Spleen (tissue), 11 donors: ENCODE data around the gene SPTBN2. TPM values are rescaled to one million over a fixed set of nuclear protein-coding genes. Genes with fewer than 3 reads are reported as not detected.

Source experiments
- DNase-seq: peaks from one replicate; pipeline ENCODE4 v3.0.0-alpha.2; 2020
- H3K27ac ChIP-seq, 8 donors: fragments of 200-600 bp; sonication (generic) in 7 of 8; 1 replicate in 4 of 8; 2 replicates in 4 of 8; pipeline versions ENCODE4 v1.5.0 to v1.8.0; 2016 to 2021; ENCODE audit warnings: inconsistent platforms in 4 of 8, mild to moderate bottlenecking in 4 of 8, moderate library complexity in 1 of 8
- H3K27me3 ChIP-seq, 7 donors: fragments of 200-600 bp; sonication (generic) in 6 of 7; replicated peaks in 1 of 7; 1 replicate in 4 of 7; 2 replicates in 3 of 7; pipeline versions ENCODE4 v1.5.0 to v1.8.0; 2016 to 2021; ENCODE audit warnings: inconsistent platforms in 3 of 7, mild to moderate bottlenecking in 1 of 7
- H3K36me3 ChIP-seq, 6 donors: fragments of 200-600 bp; sonication (generic) in 5 of 6; 1 replicate in 4 of 6; 2 replicates in 2 of 6; pipeline versions ENCODE4 v1.5.0 to v1.8.0; 2016 to 2021; ENCODE audit warnings: inconsistent platforms in 2 of 6
- H3K4me1 ChIP-seq, 6 donors: fragments of 200-600 bp; sonication (generic) in 5 of 6; 1 replicate in 3 of 6; 2 replicates in 3 of 6; pipeline versions ENCODE4 v1.5.0 to v1.8.0; 2016 to 2021; ENCODE audit warnings: inconsistent platforms in 3 of 6
- H3K4me3 ChIP-seq, 8 donors: fragments of 200-600 bp; sonication (generic) in 7 of 8; 1 replicate in 4 of 8; 2 replicates in 4 of 8; pipeline versions ENCODE4 v1.5.0 to v1.8.0; 2016 to 2021; ENCODE audit warnings: inconsistent platforms in 4 of 8, mild to moderate bottlenecking in 4 of 8, moderate library complexity in 2 of 8
- H3K9me3 ChIP-seq, 8 donors: fragments of 200-600 bp; sonication (generic) in 7 of 8; 1 replicate in 4 of 8; 2 replicates in 4 of 8; pipeline versions ENCODE4 v1.5.0 to v1.8.0; 2016 to 2021; ENCODE audit warnings: inconsistent platforms in 4 of 8
- POLR2A ChIP-seq, 3 donors: fragments of 450-650 bp; IDR thresholded peaks; one replicate each; pipeline ENCODE4 v1.5.1; 2017; ENCODE audit warnings: antibody characterized with exemption in 3 of 3, mild to moderate bottlenecking in 1 of 3
- POLR2AphosphoS5 ChIP-seq, 3 donors: sonication (generic); formaldehyde crosslinking; IDR thresholded peaks; one replicate each; pipeline ENCODE4 v1.5.1; 2017; ENCODE audit warnings: antibody characterized with exemption in 3 of 3
- WGBS, 5 donors: extraction: QIAGEN DNeasy Blood & Tissue Kit in 3 of 5; methylation state at CpG; one replicate each; pipeline versions ENCODE4 v1.1.5 to v1.1.7; 2013 to 2018; 5-methylcytosine and 5-hydroxymethylcytosine counted together
- intact Hi-C: fragments of 100-400 bp; cut with DNase I; formaldehyde crosslinking; loops from one replicate; pipeline ENCODE4 v1.15.0; 2023; ENCODE audit warnings: low total_unique reads
- polyA plus RNA-seq, 3 donors: library from polyadenylated mRNA; stranded (reverse); fragments of 200-250 nt; gene quantifications; one replicate each; pipeline ENCODE4 v1.2.1, GENCODE V29; 2013
- total RNA-seq, 7 donors: library from RNA; depleted of rRNA in 3 of 7; stranded (reverse); fragments of >200 nt in 3 of 7; fragmentation: NEBNext Ultra II Directional in 4 of 7; extraction: Animal tissue kit (Norgen Biotek cat#: 25700) in 4 of 7; gene quantifications; one replicate each; pipeline versions ENCODE4 v1.1.0 to v1.2.1, GENCODE V29; 2016 to 2021
- TF ChIP-seq, protein P1 (sequence below), 11 experiments: fragments of 200-600 bp in 7 of 11; fragments of 450-650 bp in 4 of 11; sonication (generic) in 4 of 11; IDR thresholded peaks in 8 of 11; conservative IDR thresholded peaks in 3 of 11; 1 replicate in 7 of 11; 2 replicates in 4 of 11; pipeline versions ENCODE4 v1.4.0 to v1.8.0; 2016 to 2021; ENCODE audit warnings: antibody characterized with exemption in 11 of 11, inconsistent platforms in 4 of 11, mild to moderate bottlenecking in 1 of 11
- donor health status: healthy with polysubstance abuse.
- donor health status: DM: no; HTN: no; CAD: no; lungs with moderate emphysema.
- donor health status: DM: no; HTN: no; CAD: no.
- donor health status: Bipolar disorder and iron deficiency.
- donor health status: healthy.
- donor health status: DM: no; HTN: no; CAD: no.
- donor health status: DM: yes; HTN: yes; CAD: no.

Gene SPTBN2
- total and polyA plus RNA-seq, 10 donors: 0.61 to 5.1 (median 3.7) TPM

DNA sequence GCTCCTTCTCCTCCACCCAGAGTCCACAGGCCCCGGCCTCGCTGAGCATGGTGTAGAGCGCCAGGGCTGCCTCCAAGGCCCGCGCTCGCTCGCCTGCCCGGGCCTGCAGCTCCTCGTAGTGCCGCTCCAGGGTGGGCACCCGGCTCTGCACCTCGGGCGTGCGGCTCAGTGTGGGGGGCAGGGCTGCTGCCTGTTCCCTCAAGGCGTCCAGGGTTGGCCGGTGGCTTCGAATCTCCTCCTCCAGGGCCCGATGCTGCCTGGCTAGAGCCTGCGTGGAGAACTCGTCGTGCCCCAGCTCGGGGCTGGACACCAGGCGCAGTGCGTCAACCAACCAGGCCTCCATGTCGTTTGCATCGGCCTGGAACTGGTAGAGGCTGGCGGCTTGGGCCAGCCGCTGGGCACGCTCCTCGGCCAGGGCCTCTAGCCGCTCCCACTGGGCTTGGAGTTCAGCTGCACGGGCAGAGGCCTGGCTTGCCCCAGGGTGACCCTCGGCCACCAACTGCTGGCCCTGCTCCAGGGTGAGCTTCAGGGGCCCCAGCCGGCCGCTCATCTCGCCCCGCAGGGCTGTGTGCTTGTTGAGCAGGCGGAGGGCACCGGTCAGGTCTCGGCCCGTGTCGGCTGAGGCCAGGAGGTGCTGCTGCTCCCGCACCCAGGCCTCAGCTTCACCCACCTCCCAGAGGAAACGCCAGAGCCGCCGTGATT lies 24.2 kb downstream of the SPTBN2 start:
- H3K27ac ChIP-seq: no peak overlapping the region
- no peaks in the 10 kb centered on the region for H3K4me1 ChIP-seq
- WGBS, 5 donors: 94 to 99% (median 95%) methylated on average over 15 to 46 of the region's 46 CpGs
- H3K36me3 ChIP-seq: no peaks in the 10 kb centered on the region
- no peak overlapping the region for H3K4me3 ChIP-seq
- DNase-seq: no peak
- peaks cover 0 to 7% (median under 1%) of the 10 kb centered on the region in 8 donors for H3K9me3 ChIP-seq
- no peaks in the 10 kb centered on the region for H3K27me3 ChIP-seq
- TF ChIP-seq, protein P1, sequence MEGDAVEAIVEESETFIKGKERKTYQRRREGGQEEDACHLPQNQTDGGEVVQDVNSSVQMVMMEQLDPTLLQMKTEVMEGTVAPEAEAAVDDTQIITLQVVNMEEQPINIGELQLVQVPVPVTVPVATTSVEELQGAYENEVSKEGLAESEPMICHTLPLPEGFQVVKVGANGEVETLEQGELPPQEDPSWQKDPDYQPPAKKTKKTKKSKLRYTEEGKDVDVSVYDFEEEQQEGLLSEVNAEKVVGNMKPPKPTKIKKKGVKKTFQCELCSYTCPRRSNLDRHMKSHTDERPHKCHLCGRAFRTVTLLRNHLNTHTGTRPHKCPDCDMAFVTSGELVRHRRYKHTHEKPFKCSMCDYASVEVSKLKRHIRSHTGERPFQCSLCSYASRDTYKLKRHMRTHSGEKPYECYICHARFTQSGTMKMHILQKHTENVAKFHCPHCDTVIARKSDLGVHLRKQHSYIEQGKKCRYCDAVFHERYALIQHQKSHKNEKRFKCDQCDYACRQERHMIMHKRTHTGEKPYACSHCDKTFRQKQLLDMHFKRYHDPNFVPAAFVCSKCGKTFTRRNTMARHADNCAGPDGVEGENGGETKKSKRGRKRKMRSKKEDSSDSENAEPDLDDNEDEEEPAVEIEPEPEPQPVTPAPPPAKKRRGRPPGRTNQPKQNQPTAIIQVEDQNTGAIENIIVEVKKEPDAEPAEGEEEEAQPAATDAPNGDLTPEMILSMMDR (IDR thresholded peaks at IDR 0.05 in 8 of 11, conservative IDR thresholded peaks at IDR 0.05 in 3 of 11): no peak
- no peak for TF ChIP-seq POLR2A (IDR thresholded peaks at IDR 0.05)
- TF ChIP-seq POLR2AphosphoS5 (IDR thresholded peaks at IDR 0.05): no peak
- intact Hi-C loops: no loop called here

DNA sequence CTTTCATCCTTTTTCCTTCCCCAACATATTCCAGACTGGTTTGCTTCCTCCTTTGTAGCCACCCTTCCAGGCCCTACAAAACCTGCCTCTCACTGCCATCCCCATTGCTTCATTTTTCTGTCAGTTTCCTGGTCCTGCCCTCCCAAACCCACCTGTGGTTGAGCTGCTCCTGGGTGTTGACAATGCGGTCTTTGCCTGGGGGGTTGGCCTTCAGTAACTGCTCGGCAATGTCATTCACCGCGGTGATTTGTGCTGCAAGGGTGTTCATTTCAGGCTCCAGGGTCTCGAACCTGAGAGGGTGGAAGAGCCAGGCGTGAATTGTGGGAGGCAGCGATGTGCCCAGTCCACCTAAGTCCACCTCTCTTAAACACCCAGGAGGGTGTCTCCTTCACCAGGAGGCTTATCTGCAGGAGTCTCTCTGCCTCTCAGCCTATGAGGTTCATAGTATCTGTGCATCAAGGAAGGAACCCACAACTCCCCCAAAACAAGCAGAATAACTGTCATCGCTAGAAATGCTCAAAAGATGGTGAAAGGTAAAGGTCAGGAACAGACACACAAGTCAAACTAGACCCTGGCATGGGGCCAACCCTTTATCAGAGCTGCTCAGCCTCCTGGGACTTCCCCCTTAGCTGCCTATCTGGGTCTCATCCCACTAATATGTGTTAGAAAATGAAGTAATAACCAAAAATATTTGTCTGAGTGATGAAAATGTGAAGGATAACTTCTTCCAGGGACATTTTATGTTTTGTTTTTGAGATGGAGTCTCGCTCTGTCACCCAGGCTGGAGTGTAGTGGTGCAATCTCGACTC lies 27.4 kb downstream of the SPTBN2 start:
- intact Hi-C loops: no loop called here
- H3K9me3 ChIP-seq: peaks cover 0 to 16% (median 2%) of the 10 kb centered on the region in 8 donors
- WGBS, 5 donors: 75 to 83% (median 79%) methylated on average over 8 to 10 of the region's 10 CpGs
- H3K36me3 ChIP-seq: no peaks in the 10 kb centered on the region
- DNase-seq: no peak
- TF ChIP-seq POLR2A (IDR thresholded peaks at IDR 0.05) (no peak), POLR2AphosphoS5 (IDR thresholded peaks at IDR 0.05) (no peak)
- TF ChIP-seq, protein P1 (IDR thresholded peaks at IDR 0.05 in 8 of 11, conservative IDR thresholded peaks at IDR 0.05 in 3 of 11): no peak
- H3K27ac ChIP-seq: no peak overlapping the region
- no peaks in the 10 kb centered on the region for H3K27me3 ChIP-seq
- no peaks in the 10 kb centered on the region for H3K4me1 ChIP-seq
- H3K4me3 ChIP-seq: no peak overlapping the region

DNA sequence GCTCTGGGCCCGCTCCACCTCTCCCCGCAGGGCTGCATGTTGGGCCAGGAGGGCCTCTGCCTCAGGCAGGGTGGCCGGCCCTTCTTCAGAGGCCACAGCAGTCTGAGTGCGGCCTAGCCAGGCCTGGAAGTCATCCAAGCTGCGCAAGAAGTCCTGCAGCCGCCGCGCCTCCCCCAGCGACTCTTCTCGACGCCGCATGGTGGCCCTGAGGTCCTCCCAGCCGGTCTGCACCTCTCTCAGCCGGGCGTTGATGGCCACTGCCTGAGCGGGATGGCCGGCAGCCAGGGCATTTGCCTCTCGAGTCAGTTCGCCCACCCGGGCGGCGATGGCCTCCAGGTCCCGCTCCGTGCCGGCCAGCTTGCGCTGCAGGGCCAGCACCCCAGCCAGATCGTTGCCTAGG lies 28.3 kb downstream of the SPTBN2 start:
- no peaks in the 10 kb centered on the region for H3K27me3 ChIP-seq
- intact Hi-C loops: no loop called here
- no peak for DNase-seq
- peaks cover 0 to 16% (median 2%) of the 10 kb centered on the region in 8 donors for H3K9me3 ChIP-seq
- H3K4me1 ChIP-seq: no peaks in the 10 kb centered on the region
- H3K4me3 ChIP-seq: no peak overlapping the region
- 93 to 98% (median 95%) methylated on average over 3 to 27 of the region's 27 CpGs for WGBS, 5 donors
- H3K36me3 ChIP-seq: no peaks in the 10 kb centered on the region
- TF ChIP-seq, protein P1 (IDR thresholded peaks at IDR 0.05 in 8 of 11, conservative IDR thresholded peaks at IDR 0.05 in 3 of 11): no peak
- no peak for TF ChIP-seq POLR2A (IDR thresholded peaks at IDR 0.05)
- no peak for TF ChIP-seq POLR2AphosphoS5 (IDR thresholded peaks at IDR 0.05)
- no peak overlapping the region for H3K27ac ChIP-seq

DNA sequence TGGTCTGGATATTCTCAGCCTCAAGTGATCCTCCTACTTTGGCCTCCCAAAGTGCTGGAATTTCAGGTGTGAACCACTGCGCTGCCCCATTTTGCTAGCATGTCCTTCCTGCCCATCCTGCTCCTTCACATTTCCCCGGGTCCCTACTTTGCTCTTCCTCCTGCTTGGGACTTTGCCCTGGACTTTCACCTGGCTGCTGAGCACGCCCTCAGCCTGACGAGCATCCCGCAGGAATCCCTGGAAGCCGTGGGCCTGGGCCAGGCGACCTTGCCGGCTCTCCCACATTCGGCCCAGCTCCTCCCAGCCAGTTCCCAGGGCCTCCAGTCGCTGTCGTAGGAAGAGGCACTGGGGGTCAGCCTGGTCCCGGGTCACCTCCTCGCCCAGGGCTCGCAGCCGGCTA lies 28.7 kb downstream of the SPTBN2 start:
- no peak overlapping the region for H3K4me3 ChIP-seq
- intact Hi-C loops: no loop called here
- peaks cover 0 to 16% (median 2%) of the 10 kb centered on the region in 8 donors for H3K9me3 ChIP-seq
- H3K27me3 ChIP-seq: no peaks in the 10 kb centered on the region
- TF ChIP-seq POLR2A (IDR thresholded peaks at IDR 0.05) (no peak), POLR2AphosphoS5 (IDR thresholded peaks at IDR 0.05) (no peak)
- TF ChIP-seq, protein P1 (IDR thresholded peaks at IDR 0.05 in 8 of 11, conservative IDR thresholded peaks at IDR 0.05 in 3 of 11): no peak
- H3K27ac ChIP-seq: no peak overlapping the region
- H3K36me3 ChIP-seq: no peaks in the 10 kb centered on the region
- no peaks in the 10 kb centered on the region for H3K4me1 ChIP-seq
- no peak for DNase-seq
- WGBS, 5 donors: 92 to 99% (median 94%) methylated on average over 15 of the region's 15 CpGs
